ENCODE results near the gene IRF8.

Gene IRF8

DNA sequence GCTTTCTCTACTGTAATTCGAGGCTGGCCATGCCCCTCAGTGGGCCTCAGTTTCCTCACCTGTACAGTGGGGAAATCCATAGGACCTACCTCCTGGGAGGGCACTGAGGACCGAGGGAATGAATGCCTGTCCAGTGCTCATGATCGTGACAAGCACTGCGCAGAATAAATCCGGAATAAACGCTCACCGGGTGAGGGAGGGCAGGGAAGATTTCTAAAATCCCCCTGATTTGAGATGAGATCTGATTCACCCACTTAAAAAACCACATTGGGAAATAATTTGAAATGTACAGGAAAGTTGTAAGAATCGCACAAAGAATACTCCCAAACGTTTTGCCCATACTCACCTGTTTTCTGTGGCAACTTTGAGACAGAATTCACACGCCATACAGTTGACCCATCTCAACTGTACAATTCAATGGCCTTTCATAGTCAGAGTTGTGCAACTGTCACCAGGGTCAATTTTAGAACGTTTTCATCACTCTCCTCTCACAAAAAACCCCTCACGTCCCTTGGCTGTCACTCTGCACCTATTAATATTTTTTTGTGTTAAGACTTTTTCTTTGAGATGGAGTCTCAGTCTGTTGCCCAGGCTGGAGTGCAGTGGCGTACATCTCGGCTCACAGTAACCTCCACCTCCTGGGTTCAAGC, 49.8 kb downstream of the IRF8 start:
- TF ChIP-seq, protein P1, sequence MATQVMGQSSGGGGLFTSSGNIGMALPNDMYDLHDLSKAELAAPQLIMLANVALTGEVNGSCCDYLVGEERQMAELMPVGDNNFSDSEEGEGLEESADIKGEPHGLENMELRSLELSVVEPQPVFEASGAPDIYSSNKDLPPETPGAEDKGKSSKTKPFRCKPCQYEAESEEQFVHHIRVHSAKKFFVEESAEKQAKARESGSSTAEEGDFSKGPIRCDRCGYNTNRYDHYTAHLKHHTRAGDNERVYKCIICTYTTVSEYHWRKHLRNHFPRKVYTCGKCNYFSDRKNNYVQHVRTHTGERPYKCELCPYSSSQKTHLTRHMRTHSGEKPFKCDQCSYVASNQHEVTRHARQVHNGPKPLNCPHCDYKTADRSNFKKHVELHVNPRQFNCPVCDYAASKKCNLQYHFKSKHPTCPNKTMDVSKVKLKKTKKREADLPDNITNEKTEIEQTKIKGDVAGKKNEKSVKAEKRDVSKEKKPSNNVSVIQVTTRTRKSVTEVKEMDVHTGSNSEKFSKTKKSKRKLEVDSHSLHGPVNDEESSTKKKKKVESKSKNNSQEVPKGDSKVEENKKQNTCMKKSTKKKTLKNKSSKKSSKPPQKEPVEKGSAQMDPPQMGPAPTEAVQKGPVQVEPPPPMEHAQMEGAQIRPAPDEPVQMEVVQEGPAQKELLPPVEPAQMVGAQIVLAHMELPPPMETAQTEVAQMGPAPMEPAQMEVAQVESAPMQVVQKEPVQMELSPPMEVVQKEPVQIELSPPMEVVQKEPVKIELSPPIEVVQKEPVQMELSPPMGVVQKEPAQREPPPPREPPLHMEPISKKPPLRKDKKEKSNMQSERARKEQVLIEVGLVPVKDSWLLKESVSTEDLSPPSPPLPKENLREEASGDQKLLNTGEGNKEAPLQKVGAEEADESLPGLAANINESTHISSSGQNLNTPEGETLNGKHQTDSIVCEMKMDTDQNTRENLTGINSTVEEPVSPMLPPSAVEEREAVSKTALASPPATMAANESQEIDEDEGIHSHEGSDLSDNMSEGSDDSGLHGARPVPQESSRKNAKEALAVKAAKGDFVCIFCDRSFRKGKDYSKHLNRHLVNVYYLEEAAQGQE (IDR thresholded peaks at IDR 0.05; ENCODE audit: insufficient read depth in 1 of 2, low read depth in 2 of 2, low read length in 2 of 2): no peak
- no peak for TF ChIP-seq SIN3A (IDR thresholded peaks at IDR 0.05; ENCODE audit: borderline replicate concordance, insufficient read depth, low read length)
- no peak for TF ChIP-seq TAF1 (IDR thresholded peaks at IDR 0.05; ENCODE audit: borderline replicate concordance, insufficient read depth, low read length)
- TF ChIP-seq FOXP2 (optimal IDR thresholded peaks at IDR 0.05; ENCODE audit: borderline replicate concordance, extremely low read depth, extremely low read length, insufficient read depth): no peak
- no peak for TF ChIP-seq POLR2AphosphoS5 (IDR thresholded peaks at IDR 0.05; ENCODE audit: low read depth, low read length)

DNA sequence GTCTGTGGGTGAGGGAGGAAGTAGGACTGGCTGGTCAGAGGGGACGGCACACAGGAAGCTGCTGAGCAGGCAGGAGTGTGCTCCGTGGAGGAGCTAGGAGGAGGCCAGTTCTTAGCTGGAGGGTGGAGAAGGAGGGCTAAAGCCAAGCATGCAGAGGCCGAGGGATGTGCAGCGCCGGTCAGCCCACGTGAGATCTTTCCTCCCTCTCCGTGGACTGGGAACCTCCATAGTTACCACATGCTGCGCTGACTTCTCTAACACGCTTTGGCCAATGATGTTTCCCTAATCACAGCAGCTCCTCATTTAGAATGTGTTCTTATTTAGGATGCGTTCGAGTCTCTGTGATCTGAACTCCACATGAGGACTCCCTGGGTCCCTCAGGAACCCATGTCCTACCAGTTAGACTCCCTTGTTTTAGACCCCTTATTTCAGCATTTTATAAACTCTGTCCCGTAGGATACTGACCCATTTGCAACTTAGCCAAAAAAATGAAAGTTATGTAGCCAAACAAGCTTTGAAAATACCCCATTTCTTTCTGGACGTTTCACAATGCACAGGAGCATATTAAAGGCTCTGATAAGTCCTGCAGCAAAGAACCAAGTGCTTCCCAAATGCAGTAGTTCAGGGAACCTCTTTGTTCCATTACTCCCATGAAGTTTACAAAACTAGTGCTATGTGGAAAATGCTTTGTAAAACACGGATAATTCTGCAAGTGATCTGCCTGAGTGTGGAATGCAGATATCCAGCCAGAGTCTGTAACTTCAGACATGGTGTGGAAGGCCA, 51.4 kb downstream of the IRF8 start:
- no peak for TF ChIP-seq SIN3A (IDR thresholded peaks at IDR 0.05; ENCODE audit: borderline replicate concordance, insufficient read depth, low read length)
- TF ChIP-seq FOXP2 (optimal IDR thresholded peaks at IDR 0.05; ENCODE audit: borderline replicate concordance, extremely low read depth, extremely low read length, insufficient read depth): no peak
- TF ChIP-seq, protein P1 (IDR thresholded peaks at IDR 0.05; ENCODE audit: insufficient read depth in 1 of 2, low read depth in 2 of 2, low read length in 2 of 2): no peak
- no peak for TF ChIP-seq TAF1 (IDR thresholded peaks at IDR 0.05; ENCODE audit: borderline replicate concordance, insufficient read depth, low read length)
- TF ChIP-seq POLR2AphosphoS5 (IDR thresholded peaks at IDR 0.05; ENCODE audit: low read depth, low read length): no peak

DNA sequence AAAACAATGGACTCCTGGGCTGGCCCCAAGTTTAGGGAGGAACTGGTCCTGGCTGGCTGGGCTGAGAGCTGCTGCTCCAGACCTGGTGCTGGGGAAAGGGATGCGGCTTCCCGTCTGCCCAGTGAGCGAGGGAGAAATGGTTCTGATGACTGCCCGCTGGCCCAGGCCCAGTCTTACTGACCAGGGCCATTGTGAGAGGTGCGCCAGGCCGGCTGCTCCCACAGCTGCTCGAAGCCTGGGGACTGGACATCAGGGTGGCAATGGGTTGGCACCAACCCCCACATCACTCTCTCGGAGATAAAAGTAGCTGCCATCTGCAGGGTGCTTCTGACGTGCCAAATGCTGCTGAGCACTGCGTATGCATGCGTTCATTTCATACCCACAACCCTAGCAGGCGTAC, 53.2 kb downstream of the IRF8 start:
- TF ChIP-seq POLR2AphosphoS5 (IDR thresholded peaks at IDR 0.05; ENCODE audit: low read depth, low read length): no peak
- no peak for TF ChIP-seq FOXP2 (optimal IDR thresholded peaks at IDR 0.05; ENCODE audit: borderline replicate concordance, extremely low read depth, extremely low read length, insufficient read depth)
- no peak for TF ChIP-seq TAF1 (IDR thresholded peaks at IDR 0.05; ENCODE audit: borderline replicate concordance, insufficient read depth, low read length)

DNA sequence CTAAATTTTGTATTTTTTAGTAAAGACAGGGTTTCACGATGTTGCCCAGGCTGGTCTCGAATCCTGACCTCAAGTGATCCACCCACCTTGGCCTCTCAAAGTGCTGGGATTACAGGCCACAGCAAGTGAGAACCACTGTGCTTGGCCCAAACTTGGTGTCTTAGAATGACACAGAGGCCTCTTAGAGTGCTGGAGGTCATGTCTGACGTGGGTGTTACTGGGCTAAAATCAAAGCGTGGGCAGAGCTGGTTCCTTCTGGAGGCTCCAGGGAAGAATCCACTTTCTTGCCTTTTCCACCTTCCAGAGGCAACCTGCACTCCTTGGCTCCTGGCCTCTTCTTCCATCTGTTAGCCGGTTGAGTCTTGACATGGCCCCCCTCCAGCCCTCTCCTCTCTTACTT, 53.8 kb downstream of the IRF8 start:
- TF ChIP-seq SIN3A (IDR thresholded peaks at IDR 0.05; ENCODE audit: borderline replicate concordance, insufficient read depth, low read length): no peak
- no peak for TF ChIP-seq POLR2AphosphoS5 (IDR thresholded peaks at IDR 0.05; ENCODE audit: low read depth, low read length)
- no peak for TF ChIP-seq FOXP2 (optimal IDR thresholded peaks at IDR 0.05; ENCODE audit: borderline replicate concordance, extremely low read depth, extremely low read length, insufficient read depth)
- TF ChIP-seq, protein P1 (IDR thresholded peaks at IDR 0.05; ENCODE audit: insufficient read depth in 1 of 2, low read depth in 2 of 2, low read length in 2 of 2): no peak
- no peak for TF ChIP-seq TAF1 (IDR thresholded peaks at IDR 0.05; ENCODE audit: borderline replicate concordance, insufficient read depth, low read length)

DNA sequence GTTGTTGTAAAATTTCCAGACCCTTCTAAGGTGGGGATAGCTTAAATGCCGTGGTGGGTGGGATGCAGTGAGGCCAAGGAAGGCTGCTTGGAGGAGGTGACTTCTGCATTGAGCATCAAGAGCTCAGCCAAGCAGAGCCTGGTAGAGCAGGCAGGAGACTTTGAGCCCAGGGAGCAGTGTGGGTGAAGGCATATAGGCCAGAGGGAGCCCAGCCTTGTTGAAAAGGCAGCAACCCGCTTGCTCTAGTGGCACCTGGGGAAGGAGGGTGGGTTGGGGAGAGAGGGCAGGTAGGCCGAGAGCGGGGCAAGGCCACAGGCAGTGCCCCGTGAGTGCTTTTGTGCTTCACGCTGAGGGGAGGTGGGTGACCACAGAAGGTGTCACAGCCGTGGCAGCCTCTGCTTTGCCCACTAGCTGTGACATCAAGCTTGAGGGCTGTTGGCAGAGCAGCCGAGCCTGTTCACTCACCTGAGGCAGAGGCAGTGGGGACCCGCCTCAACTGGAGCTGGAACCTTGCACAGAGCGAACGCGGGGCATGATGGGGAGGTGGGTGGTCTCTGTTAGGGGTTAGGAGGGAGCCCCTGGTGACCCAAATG, 56.1 kb downstream of the IRF8 start:
- TF ChIP-seq FOXP2 (optimal IDR thresholded peaks at IDR 0.05; ENCODE audit: borderline replicate concordance, extremely low read depth, extremely low read length, insufficient read depth) (no peak), TAF1 (IDR thresholded peaks at IDR 0.05; ENCODE audit: borderline replicate concordance, insufficient read depth, low read length) (no peak), SIN3A (IDR thresholded peaks at IDR 0.05; ENCODE audit: borderline replicate concordance, insufficient read depth, low read length) (no peak), POLR2AphosphoS5 (IDR thresholded peaks at IDR 0.05; ENCODE audit: low read depth, low read length) (no peak)
- TF ChIP-seq, protein P1 (IDR thresholded peaks at IDR 0.05; ENCODE audit: insufficient read depth in 1 of 2, low read depth in 2 of 2, low read length in 2 of 2): no peak
